Islet precursor cell (in vitro differentiated cells): ENCODE measurements around the gene PPCDC.

ENCODE experiments used
- DNase-seq: peaks from one replicate; pipeline ENCODE4 v3.0.0-alpha.2; 2018

The PPCDC gene

GRCh38 chr15:75016431-75016830 lies 7.0 kb upstream of the PPCDC start:
- no peak for DNase-seq

- DNase-seq: no peak
Measured at GRCh38 chr15:75019916-75020315, 3.5 kb upstream of the PPCDC start.

- DNase-seq: no peak
Measured at GRCh38 chr15:75021341-75021740, 2.0 kb upstream of the PPCDC start.

GRCh38 chr15:75022783-75023180 lies 608 bp upstream of the PPCDC start:
- no peak for DNase-seq

GRCh38 chr15:75023872-75024636 lies 664 bp downstream of the PPCDC start:
- no peak for DNase-seq

GRCh38 chr15:75025107-75025506 lies 1.7 kb downstream of the PPCDC start:
- DNase-seq: no peak

GRCh38 chr15:75025548-75026260 lies 2.3 kb downstream of the PPCDC start:
- DNase-seq: no peak

GRCh38 chr15:75027551-75027950 lies 4.2 kb downstream of the PPCDC start:
- no peak for DNase-seq

GRCh38 chr15:75028991-75029377 lies 5.6 kb downstream of the PPCDC start:
- no peak for DNase-seq

GRCh38 chr15:75029378-75030022 lies 6.1 kb downstream of the PPCDC start:
- peak; percentile 92 for DNase-seq

- no peak for DNase-seq
Measured at GRCh38 chr15:75030023-75030413, 6.6 kb downstream of the PPCDC start.

GRCh38 chr15:75030424-75030823 lies 7.0 kb downstream of the PPCDC start:
- no peak for DNase-seq

- no peak for DNase-seq
Measured at GRCh38 chr15:75031848-75032247, 8.5 kb downstream of the PPCDC start.

GRCh38 chr15:75032395-75032794 lies 9.0 kb downstream of the PPCDC start:
- DNase-seq: no peak

GRCh38 chr15:75033809-75034208 lies 10.4 kb downstream of the PPCDC start:
- no peak for DNase-seq

GRCh38 chr15:75034615-75035014 lies 11.2 kb downstream of the PPCDC start:
- no peak for DNase-seq

GRCh38 chr15:75036212-75036616 lies 12.8 kb downstream of the PPCDC start:
- peak; percentile 94 for DNase-seq

- no peak for DNase-seq
Measured at GRCh38 chr15:75037685-75038084, 14.3 kb downstream of the PPCDC start.

GRCh38 chr15:75038231-75038630 lies 14.8 kb downstream of the PPCDC start:
- no peak for DNase-seq

GRCh38 chr15:75042730-75043508 lies 19.5 kb downstream of the PPCDC start:
- peak; percentile 70 for DNase-seq

- peak; percentile 68 for DNase-seq
Measured at GRCh38 chr15:75043509-75044257, 20.3 kb downstream of the PPCDC start.

GRCh38 chr15:75044258-75044878 lies 21.0 kb downstream of the PPCDC start:
- DNase-seq: no peak
